DND-41 (cell line): ENCODE results near the gene FOXK1.

ENCODE experiments used
- EZH2 ChIP-seq: IDR thresholded peaks from 3 replicates; pipeline ENCODE4 v1.6.1; 2012; ENCODE audit warnings: borderline replicate concordance, low read depth, mild to moderate bottlenecking, moderate library complexity, low read length, inconsistent platforms; ENCODE audit not compliant: severe bottlenecking
- TF ChIP-seq, protein P1 (sequence below): IDR thresholded peaks from 2 replicates; pipeline ENCODE4 v1.5.1; 2012; ENCODE audit warnings: borderline replicate concordance, low read length, moderate library complexity, mild to moderate bottlenecking; ENCODE audit not compliant: poor library complexity, severe bottlenecking; ENCODE audit errors: extremely low read depth

DNA sequence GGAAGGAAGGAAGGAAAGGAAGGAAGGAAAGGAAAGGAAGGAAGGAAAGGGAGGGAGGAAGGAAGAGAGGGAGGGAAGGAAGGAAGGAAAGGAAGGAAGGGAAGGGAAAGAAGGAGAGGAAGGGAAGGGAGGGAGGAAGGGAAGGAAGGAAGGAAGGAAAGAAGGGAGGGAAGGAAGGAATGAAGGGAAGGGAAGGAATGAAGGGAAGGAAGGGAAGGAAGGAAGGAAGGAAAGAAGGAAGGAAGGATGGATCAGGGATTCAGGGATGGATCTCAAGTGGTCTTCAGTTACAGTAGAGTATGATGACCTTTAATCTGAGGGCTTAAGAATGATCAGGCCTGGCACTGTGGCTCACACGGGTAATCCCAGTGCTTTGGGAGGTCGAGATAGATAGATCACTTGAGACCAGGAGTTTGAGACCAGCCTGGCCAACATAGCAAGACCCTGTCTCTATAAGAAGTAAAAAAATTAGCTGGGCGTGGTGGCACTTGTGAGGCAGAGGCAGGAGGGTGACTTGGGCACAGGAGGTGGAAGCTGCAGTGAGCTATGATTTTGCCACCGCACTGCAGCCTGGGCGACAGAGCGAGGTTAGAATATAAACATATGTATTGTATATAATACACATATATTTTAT, 760 bp upstream of the FOXK1 start:
- TF ChIP-seq, protein P1, sequence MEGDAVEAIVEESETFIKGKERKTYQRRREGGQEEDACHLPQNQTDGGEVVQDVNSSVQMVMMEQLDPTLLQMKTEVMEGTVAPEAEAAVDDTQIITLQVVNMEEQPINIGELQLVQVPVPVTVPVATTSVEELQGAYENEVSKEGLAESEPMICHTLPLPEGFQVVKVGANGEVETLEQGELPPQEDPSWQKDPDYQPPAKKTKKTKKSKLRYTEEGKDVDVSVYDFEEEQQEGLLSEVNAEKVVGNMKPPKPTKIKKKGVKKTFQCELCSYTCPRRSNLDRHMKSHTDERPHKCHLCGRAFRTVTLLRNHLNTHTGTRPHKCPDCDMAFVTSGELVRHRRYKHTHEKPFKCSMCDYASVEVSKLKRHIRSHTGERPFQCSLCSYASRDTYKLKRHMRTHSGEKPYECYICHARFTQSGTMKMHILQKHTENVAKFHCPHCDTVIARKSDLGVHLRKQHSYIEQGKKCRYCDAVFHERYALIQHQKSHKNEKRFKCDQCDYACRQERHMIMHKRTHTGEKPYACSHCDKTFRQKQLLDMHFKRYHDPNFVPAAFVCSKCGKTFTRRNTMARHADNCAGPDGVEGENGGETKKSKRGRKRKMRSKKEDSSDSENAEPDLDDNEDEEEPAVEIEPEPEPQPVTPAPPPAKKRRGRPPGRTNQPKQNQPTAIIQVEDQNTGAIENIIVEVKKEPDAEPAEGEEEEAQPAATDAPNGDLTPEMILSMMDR, result no peak
- TF ChIP-seq EZH2, result no peak
